Liver (tissue), 3 donors: ENCODE measurements around the gene SAE1.

Experiments used
- RAD21 ChIP-seq, 2 donors: IDR thresholded peaks; 2 replicates each; pipeline ENCODE4 v1.6.1; 2016; ENCODE audit warnings: antibody characterized with exemption in 2 of 2, mild to moderate bottlenecking in 2 of 2
- TF ChIP-seq, protein P1 (sequence below): fragments of 150-350 bp; IDR thresholded peaks from 2 replicates; pipeline ENCODE4 v1.5.1; 2017; ENCODE audit warnings: improper control_type of control experiment, low read depth, low read length; ENCODE audit not compliant: missing input control
- donor health status: healthy.
- donor health status: healthy.

- no peak for TF ChIP-seq RAD21 (IDR thresholded peaks at IDR 0.05)
- TF ChIP-seq, protein P1, sequence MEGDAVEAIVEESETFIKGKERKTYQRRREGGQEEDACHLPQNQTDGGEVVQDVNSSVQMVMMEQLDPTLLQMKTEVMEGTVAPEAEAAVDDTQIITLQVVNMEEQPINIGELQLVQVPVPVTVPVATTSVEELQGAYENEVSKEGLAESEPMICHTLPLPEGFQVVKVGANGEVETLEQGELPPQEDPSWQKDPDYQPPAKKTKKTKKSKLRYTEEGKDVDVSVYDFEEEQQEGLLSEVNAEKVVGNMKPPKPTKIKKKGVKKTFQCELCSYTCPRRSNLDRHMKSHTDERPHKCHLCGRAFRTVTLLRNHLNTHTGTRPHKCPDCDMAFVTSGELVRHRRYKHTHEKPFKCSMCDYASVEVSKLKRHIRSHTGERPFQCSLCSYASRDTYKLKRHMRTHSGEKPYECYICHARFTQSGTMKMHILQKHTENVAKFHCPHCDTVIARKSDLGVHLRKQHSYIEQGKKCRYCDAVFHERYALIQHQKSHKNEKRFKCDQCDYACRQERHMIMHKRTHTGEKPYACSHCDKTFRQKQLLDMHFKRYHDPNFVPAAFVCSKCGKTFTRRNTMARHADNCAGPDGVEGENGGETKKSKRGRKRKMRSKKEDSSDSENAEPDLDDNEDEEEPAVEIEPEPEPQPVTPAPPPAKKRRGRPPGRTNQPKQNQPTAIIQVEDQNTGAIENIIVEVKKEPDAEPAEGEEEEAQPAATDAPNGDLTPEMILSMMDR = no peak
Measured at GRCh38 chr19:47155148-47155547, 24.5 kb downstream of the SAE1 start.
